ENCODE measurements around the gene PLXNA2. TPM values are rescaled to one million over a fixed set of nuclear protein-coding genes. Genes with fewer than 3 reads are reported as not detected.

Gene PLXNA2
- polyA plus RNA-seq, 2 of the 4 experiments (the other 2 are of a cell fraction): 0.36 to 0.87 TPM

GRCh38 chr1:208010487-208011071 is 233.6 kb downstream of the PLXNA2 start:
- no peak for ATAC-seq
- no peak overlapping the region for H3K27ac ChIP-seq
- DNase-seq (ENCODE audit: low read depth in 1 of 2, low spot score in 1 of 2): no peak
- TF ChIP-seq HDAC2 (IDR thresholded peaks at IDR 0.05) (no peak), NFE2L2 (conservative IDR thresholded peaks at IDR 0.05; ENCODE audit: low read length) (no peak), FOSB (CRISPR knock-in tag; IDR thresholded peaks at IDR 0.05) (no peak), RARB (CRISPR knock-in tag; IDR thresholded peaks at IDR 0.05) (no peak), RFX5 (IDR thresholded peaks at IDR 0.05) (no peak), CEBPB (IDR thresholded peaks at IDR 0.05) (no peak)
- POLR2A ChIA-PET: no interaction called here
- WGBS (ENCODE audit: missing lambda C conversion rate): 75% methylated on average over 4 of the region's 4 CpGs
- H3K9me3 ChIP-seq: 0 out of 3 replicates have a peak, but pooled peaks cover 3% of the 10 kb centered on the region
- no peak overlapping the region for H3K4me3 ChIP-seq
- CTCF ChIA-PET: interaction anchor here (2.0 to 4.5 kb wide), 4 partner anchors 12 to 242 kb away, joined by 9 to 32 read pairs (median 16); no protein-coding TSS in a partner anchor
- FAIRE-seq: peak; percentile 7
- peaks cover 9% of the 10 kb centered on the region for H3K4me1 ChIP-seq
- H3K4me2 ChIP-seq: no peak overlapping the region

DNA sequence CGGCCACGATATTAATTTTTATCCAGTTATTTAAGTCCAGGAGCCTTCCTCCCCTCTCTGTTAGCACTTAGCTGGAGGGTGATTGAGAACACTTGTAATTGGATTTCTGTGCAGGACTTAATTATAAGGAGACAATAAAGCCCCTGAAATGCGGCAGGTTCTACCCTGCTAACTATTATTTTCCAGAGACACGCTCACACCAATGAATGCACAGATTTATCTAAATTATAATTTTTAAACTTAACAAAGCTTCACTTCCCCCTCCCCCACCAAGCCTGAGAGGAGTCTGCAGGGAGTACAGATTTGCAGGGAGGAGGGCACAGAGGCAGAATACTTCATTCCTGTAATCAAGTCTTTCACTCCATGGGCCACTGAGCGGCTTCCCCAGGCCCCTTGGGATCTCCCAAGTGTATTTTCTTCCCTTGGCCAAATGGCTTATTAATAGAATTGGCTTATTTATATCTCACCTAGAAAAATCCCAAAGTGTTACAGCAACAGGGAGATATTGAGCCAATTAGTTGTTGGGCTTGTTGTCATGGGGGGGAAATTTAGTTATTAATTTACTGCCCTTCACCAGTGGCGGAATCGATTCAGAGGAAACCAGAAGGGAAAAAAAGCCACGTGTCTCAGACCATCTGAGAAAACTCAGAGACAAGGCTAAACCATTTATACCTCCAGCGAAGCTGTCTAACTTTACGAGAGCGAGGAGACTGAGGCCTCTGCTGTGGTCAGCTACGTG is 234.3 kb downstream of the PLXNA2 start:
- Histone ChIP-seq H3K9me3 (0 out of 3 replicates have a peak, but pooled peaks cover 3% of the 10 kb centered on the region), H3K27ac (no peak overlapping the region), H3K4me1 (peaks cover 9% of the 10 kb centered on the region), H3K4me2 (no peak overlapping the region), H3K4me3 (no peak overlapping the region)
- DNase-seq (ENCODE audit: low read depth in 1 of 2, low spot score in 1 of 2) (no peak), FAIRE-seq (no peak), ATAC-seq (no peak)
- WGBS (ENCODE audit: missing lambda C conversion rate): 80% methylated on average over 12 of the region's 12 CpGs
- no peak for TF ChIP-seq RAD21 (conservative IDR thresholded peaks at IDR 0.05 in 1 of 2, IDR thresholded peaks at IDR 0.05 in 1 of 2)
- ChIA-PET POLR2A (no interaction called here), CTCF (interaction anchor here (0.9 to 4.5 kb wide), 6 partner anchors 9 to 242 kb away, joined by 3 to 32 read pairs (median 6); no protein-coding TSS in a partner anchor)

DNA sequence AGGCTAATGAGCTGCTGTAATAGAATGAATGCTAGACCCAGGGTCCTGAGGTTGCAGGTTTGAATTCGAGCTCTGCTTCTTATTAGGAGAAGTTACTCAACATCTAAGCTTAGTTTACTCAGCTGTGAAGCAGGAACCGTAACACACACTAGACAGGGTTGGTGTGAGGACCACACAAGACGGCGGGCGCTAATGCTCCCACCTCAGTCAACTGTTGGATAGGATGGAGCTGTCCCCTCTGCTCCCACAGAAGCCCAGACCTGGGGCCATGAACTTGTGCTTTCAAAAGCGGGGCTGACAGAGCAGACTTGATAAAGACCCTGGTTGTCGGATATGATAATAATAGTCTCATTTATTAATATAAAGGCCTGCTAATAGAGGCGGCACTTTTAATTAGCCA is 234.9 kb downstream of the PLXNA2 start:
- Histone ChIP-seq H3K27ac (no peak overlapping the region), H3K4me2 (no peak overlapping the region), H3K9me3 (0 out of 3 replicates have a peak, but pooled peaks cover 3% of the 10 kb centered on the region), H3K4me1 (peaks cover 9% of the 10 kb centered on the region), H3K4me3 (no peak overlapping the region)
- FAIRE-seq (no peak), ATAC-seq (no peak), DNase-seq (ENCODE audit: low read depth in 1 of 2, low spot score in 1 of 2) (no peak)
- TF ChIP-seq FOXS1 (CRISPR knock-in tag; IDR thresholded peaks at IDR 0.05) (no peak), NR3C1 (IDR thresholded peaks at IDR 0.05) (no peak), PHF8 (IDR thresholded peaks at IDR 0.05; ENCODE audit: borderline replicate concordance, low read depth) (no peak), HMGXB4 (CRISPR knock-in tag; IDR thresholded peaks at IDR 0.05; ENCODE audit: borderline replicate concordance) (no peak), BHLHE40 (IDR thresholded peaks at IDR 0.05; ENCODE audit: low read depth, low read length) (no peak)
- POLR2A ChIA-PET: no interaction called here
- WGBS (ENCODE audit: missing lambda C conversion rate): 83% methylated on average over 8 of the region's 8 CpGs
- CTCF ChIA-PET: interaction anchor here (0.9 to 4.5 kb wide), 6 partner anchors 10 to 243 kb away, joined by 3 to 32 read pairs (median 6); no protein-coding TSS in a partner anchor

DNA sequence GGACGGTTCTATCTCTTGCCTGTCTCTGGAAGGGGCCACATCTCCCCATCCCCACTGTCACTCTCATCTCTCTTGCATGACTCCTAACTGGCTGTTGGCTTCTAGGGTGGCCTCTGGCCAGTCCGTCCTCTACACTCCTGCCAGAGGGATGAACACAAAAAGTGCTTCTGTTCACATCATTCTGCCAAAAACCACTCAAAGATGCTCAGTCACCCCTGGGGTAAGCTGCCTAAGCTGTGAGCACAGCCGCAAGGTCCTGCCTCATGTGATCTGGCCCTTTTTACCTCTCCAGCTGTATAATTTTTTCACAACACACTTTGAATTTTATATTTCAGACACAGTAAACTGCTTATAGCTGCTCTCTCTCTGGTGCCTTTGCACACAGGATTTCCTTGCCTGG is 235.7 kb downstream of the PLXNA2 start:
- Histone ChIP-seq H3K4me2 (no peak overlapping the region), H3K4me1 (peaks cover 9% of the 10 kb centered on the region), H3K9me3 (0 out of 3 replicates have a peak, but pooled peaks cover 3% of the 10 kb centered on the region), H3K27ac (no peak overlapping the region), H3K4me3 (no peak overlapping the region)
- FAIRE-seq (no peak), ATAC-seq (no peak; a peak in 1 of 6 replicates), DNase-seq (ENCODE audit: low read depth in 1 of 2, low spot score in 1 of 2) (no peak)
- 75% methylated on average over 3 of the region's 3 CpGs for WGBS (ENCODE audit: missing lambda C conversion rate)
- ChIA-PET POLR2A (no interaction called here), CTCF (interaction anchor here (1.0 to 4.5 kb wide), 6 partner anchors 10 to 244 kb away, joined by 3 to 32 read pairs (median 6); no protein-coding TSS in a partner anchor)
- no peak for TF ChIP-seq CBX2 (IDR thresholded peaks at IDR 0.05; ENCODE audit: borderline replicate concordance, low read depth)
- TF ChIP-seq GATA3 (IDR thresholded peaks at IDR 0.05; ENCODE audit: borderline replicate concordance): no peak
- no peak for TF ChIP-seq KDM1A (IDR thresholded peaks at IDR 0.05; ENCODE audit: low read depth)
- no peak for TF ChIP-seq HOXB13 (CRISPR knock-in tag; IDR thresholded peaks at IDR 0.05; ENCODE audit: low read depth)
- no peak for TF ChIP-seq EHMT2 (IDR thresholded peaks at IDR 0.05; ENCODE audit: low read depth)
- no peak for TF ChIP-seq RFX5 (IDR thresholded peaks at IDR 0.05)
- no peak for TF ChIP-seq MAFK (IDR thresholded peaks at IDR 0.05; ENCODE audit: partially characterized antibody)
- no peak for TF ChIP-seq ZC3H11A (IDR thresholded peaks at IDR 0.05)
- TF ChIP-seq MAX (IDR thresholded peaks at IDR 0.05): no peak
- no peak for TF ChIP-seq ZNF302 (CRISPR knock-in tag; IDR thresholded peaks at IDR 0.05)
- no peak for TF ChIP-seq PHF8 (IDR thresholded peaks at IDR 0.05; ENCODE audit: borderline replicate concordance, low read depth)
- TF ChIP-seq TFCP2L1 (CRISPR knock-in tag; IDR thresholded peaks at IDR 0.05): no peak
- no peak for TF ChIP-seq ATOH8 (CRISPR knock-in tag; IDR thresholded peaks at IDR 0.05; ENCODE audit: low read depth)
- TF ChIP-seq POLR2A (IDR thresholded peaks at IDR 0.05; ENCODE audit: low read length): no peak
- no peak for TF ChIP-seq CBX8 (IDR thresholded peaks at IDR 0.05)
